NT2/D1 (cell line): ENCODE data around the gene XIRP1.

ENCODE experiments used
- SUZ12 ChIP-seq: IDR thresholded peaks from 2 replicates; pipeline ENCODE4 v1.6.1; 2011; ENCODE audit not compliant: insufficient read length, insufficient read depth; ENCODE audit errors: extremely low read depth
- YY1 ChIP-seq: IDR thresholded peaks from 2 replicates; pipeline ENCODE4 v1.6.1; 2011; ENCODE audit not compliant: insufficient read length, insufficient read depth
- ZNF274 ChIP-seq: IDR thresholded peaks from 2 replicates; pipeline ENCODE4 v1.6.1; 2011; ENCODE audit warnings: mild to moderate bottlenecking, low read depth, low read length

GRCh38 chr3:39146083-39146501 is 46.3 kb downstream of the XIRP1 start:
- TF ChIP-seq ZNF274 (no peak), YY1 (no peak), SUZ12 (no peak)
